GM12878 (cell line): Measurements from ENCODE around the gene CCBE1. TPM values are rescaled to one million over a fixed set of nuclear protein-coding genes. Genes with fewer than 3 reads are reported as not detected.

Experiments used
- ATAC-seq: fragments of 200-7000 bp; cut with Tn5 transposase; 3 replicates; pipeline ENCODE4 v1.9.1; 2020; ENCODE audit warnings: mild to moderate bottlenecking, moderate library complexity
- BruUV-seq: library from RNA; stranded (reverse); fragments of 400-500 nt; replicated peaks from 2 replicates; lab custom pipeline; 2021; lab: Mats Ljungman, UMichigan
- CTCF ChIA-PET: fragments of 300-600 bp; sonication (Branson Sonifier 250); formaldehyde crosslinking; extraction: SDS; loops from one replicate; lab custom pipeline; 2021; ENCODE audit warnings: inconsistent platforms; lab: Yijun Ruan, JAX
- POLR2A ChIA-PET: fragments of 350-600 bp; formaldehyde crosslinking; extraction: SDS; loops from one replicate; lab custom pipeline; 2021; ENCODE audit warnings: inconsistent platforms; lab: Charles Lee
- RAD21 ChIA-PET: fragments of 300-600 bp; sonication (Branson Sonifier 250); formaldehyde crosslinking; loops from one replicate; lab custom pipeline; 2023; ENCODE audit warnings: antibody characterized with exemption; ENCODE audit not compliant: unreplicated experiment; lab: Charles Lee
- SMC1A ChIA-PET: fragments of 300-600 bp; sonication (Branson Sonifier 250); formaldehyde crosslinking; loops from one replicate; lab custom pipeline; 2023; ENCODE audit not compliant: unreplicated experiment, uncharacterized antibody; lab: Charles Lee
- DNase-seq: peaks from one replicate; pipeline ENCODE4 v3.0.0-alpha.2; 2011; ENCODE audit warnings: low read depth, low spot score
- FAIRE-seq: peaks from 3 replicates; lab custom pipeline; 2011; peaks lifted over from hg19 to GRCh38; lab: Jason Lieb, UNC
- H2AFZ ChIP-seq: 2 replicates; pipeline ENCODE4 v1.6.0; 2011; ENCODE audit warnings: low read depth, low read length, control low read depth; ENCODE audit not compliant: control insufficient read depth
- H3K27ac ChIP-seq: 2 replicates; pipeline ENCODE4 v1.5.1; 2011; ENCODE audit warnings: control low read depth; ENCODE audit not compliant: control insufficient read depth, insufficient read depth
- H3K27me3 ChIP-seq, 2 experiments: replicated peaks in 1 of 2; 2 replicates each; pipeline versions ENCODE4 v1.6.0 to v1.6.1; 2011; ENCODE audit warnings: low read length in 1 of 2; ENCODE audit not compliant: control insufficient read depth in 2 of 2, insufficient read depth in 2 of 2
- H3K36me3 ChIP-seq, 2 experiments: 2 replicates each; pipeline ENCODE4 v1.5.1; 2011; ENCODE audit warnings: low read length in 1 of 2; ENCODE audit not compliant: control insufficient read depth in 2 of 2, insufficient read depth in 2 of 2
- H3K4me1 ChIP-seq: 2 replicates; pipeline ENCODE4 v1.6.1; 2011; ENCODE audit warnings: mild to moderate bottlenecking, low read length, moderate library complexity, mixed read lengths; ENCODE audit not compliant: control insufficient read depth, insufficient read depth
- H3K4me2 ChIP-seq: 2 replicates; pipeline ENCODE4 v1.6.0; 2011; ENCODE audit warnings: control low read depth; ENCODE audit not compliant: control insufficient read depth, insufficient read depth
- H3K4me3 ChIP-seq: fragments of 200-600 bp; sonication (generic); 2 replicates; pipeline ENCODE4 v1.5.1; 2016
- H3K79me2 ChIP-seq: 2 replicates; pipeline ENCODE4 v1.6.0; 2011; ENCODE audit warnings: low read length; ENCODE audit not compliant: control insufficient read depth, insufficient read depth
- H3K9ac ChIP-seq: 2 replicates; pipeline ENCODE4 v1.8.0; 2011; ENCODE audit warnings: low read length, control low read depth, mixed read lengths; ENCODE audit not compliant: control insufficient read depth, insufficient read depth
- H3K9me3 ChIP-seq: replicated peaks from 3 replicates; pipeline ENCODE4 v1.5.1; 2011; ENCODE audit warnings: mild to moderate bottlenecking, low read length; ENCODE audit not compliant: control insufficient read depth, insufficient read depth
- H4K20me1 ChIP-seq: 2 replicates; pipeline ENCODE4 v1.6.0; 2011; ENCODE audit not compliant: control insufficient read depth, insufficient read depth
- EGR1 ChIP-seq, 2 experiments: IDR thresholded peaks; 1 replicate in 1 of 2; 2 replicates in 1 of 2; pipeline ENCODE4 v1.6.1; 2011 to 2012; ENCODE audit warnings: low read depth in 2 of 2, low read length in 2 of 2, borderline replicate concordance in 1 of 2, mild to moderate bottlenecking in 1 of 2, moderate library complexity in 1 of 2
- GATAD2B ChIP-seq: fragments of 450-650 bp; conservative IDR thresholded peaks from 2 replicates; pipeline ENCODE4 v1.6.1; 2017; ENCODE audit warnings: low read depth, mild to moderate bottlenecking, moderate library complexity
- IKZF1 ChIP-seq: fragments of 450-650 bp; conservative IDR thresholded peaks from 2 replicates; pipeline ENCODE4 v1.6.1; 2017; ENCODE audit warnings: antibody characterized with exemption, mild to moderate bottlenecking
- KAT2A ChIP-seq: conservative IDR thresholded peaks from 2 replicates; pipeline ENCODE4 v1.6.1; 2011; ENCODE audit warnings: low read depth, low read length; ENCODE audit not compliant: control insufficient read depth
- KDM1A ChIP-seq: fragments of 200-600 bp; sonication (generic); IDR thresholded peaks from 2 replicates; pipeline ENCODE4 v1.6.1; 2016; ENCODE audit warnings: borderline replicate concordance
- MTA2 ChIP-seq: fragments of 450-650 bp; IDR thresholded peaks from 2 replicates; pipeline ENCODE4 v1.6.1; 2016; ENCODE audit warnings: low read depth, mild to moderate bottlenecking, moderate library complexity
- NFYA ChIP-seq: IDR thresholded peaks from 2 replicates; pipeline ENCODE4 v1.6.1; 2011; ENCODE audit warnings: low read depth, mild to moderate bottlenecking, low read length, improper control_type of control experiment, borderline replicate concordance
- SIX5 ChIP-seq: IDR thresholded peaks from 2 replicates; pipeline ENCODE4 v1.6.1; 2011; ENCODE audit warnings: mild to moderate bottlenecking, low read depth, low read length, moderate library complexity; ENCODE audit not compliant: severe bottlenecking
- STAT3 ChIP-seq: IDR thresholded peaks from 2 replicates; pipeline ENCODE4 v1.6.1; 2011; ENCODE audit warnings: low read depth, low read length, improper control_type of control experiment
- WGBS: methylation state at CpG from one replicate; pipeline ENCODE4 v1.1.6; 2016; ENCODE audit warnings: low lambda C conversion rate; ENCODE audit not compliant: insufficient replicate concordance, insufficient coverage; ENCODE audit errors: missing lambda C conversion rate; 5-methylcytosine and 5-hydroxymethylcytosine counted together
- in situ Hi-C: fragments of 300-500 bp; cut with MboI; formaldehyde crosslinking; loops from 9 replicates; pipeline ENCODE4 v1.14.3; 2018; ENCODE audit warnings: mixed read lengths
- intact Hi-C: fragments of 100-400 bp; cut with micrococcal nuclease; formaldehyde crosslinking; loops from one replicate; pipeline ENCODE4 v1.14.2; 2022; ENCODE audit not compliant: unreplicated experiment
- polyA plus RNA-seq, 11 experiments: library from polyadenylated mRNA; depleted of rRNA in 4 of 11; unstranded in 6 of 11; stranded (reverse) in 5 of 11; fragments of >200 nt; fragmentation: Nextera tagmentation in 4 of 11; fragmentation: Illumina TruSeq in 1 of 11; extraction: Ambion mirVana in 4 of 11; extraction: Trizol in 1 of 11; gene quantifications; 1 replicate in 1 of 11; 2 replicates in 10 of 11; pipeline versions ENCODE4 v1.2.1 to v1.2.3, GENCODE V29; 2011 to 2016; ENCODE audit warnings: inconsistent platforms in 2 of 11, missing spikeins in 2 of 11, low read depth in 1 of 11
- total RNA-seq, 4 experiments: library from RNA; depleted of rRNA in 3 of 4; stranded (reverse); fragments of >200 nt in 3 of 4; fragmentation: Illumina TruSeq in 1 of 4; extraction: Trizol in 1 of 4; gene quantifications; 2 replicates each; pipeline versions ENCODE4 v1.2.1 to v1.2.3, GENCODE V29; 2013 to 2021
- TF ChIP-seq, protein P1 (sequence below): fragments of 150-350 bp; IDR thresholded peaks from 2 replicates; pipeline ENCODE4 v1.6.1; 2014; ENCODE audit warnings: mild to moderate bottlenecking, low read depth, low read length
- TF ChIP-seq, protein P2 (sequence below): IDR thresholded peaks from 2 replicates; pipeline ENCODE4 v1.6.1; 2012; ENCODE audit warnings: low read depth, low read length, improper control_type of control experiment

Gene CCBE1
- total and polyA plus RNA-seq, 10 of the 15 experiments (the other 5 are each of a cell fraction or from before 2014, with no cell fraction given) = 0.03 to 0.49 (median 0.04) TPM; not detected in 7

DNA sequence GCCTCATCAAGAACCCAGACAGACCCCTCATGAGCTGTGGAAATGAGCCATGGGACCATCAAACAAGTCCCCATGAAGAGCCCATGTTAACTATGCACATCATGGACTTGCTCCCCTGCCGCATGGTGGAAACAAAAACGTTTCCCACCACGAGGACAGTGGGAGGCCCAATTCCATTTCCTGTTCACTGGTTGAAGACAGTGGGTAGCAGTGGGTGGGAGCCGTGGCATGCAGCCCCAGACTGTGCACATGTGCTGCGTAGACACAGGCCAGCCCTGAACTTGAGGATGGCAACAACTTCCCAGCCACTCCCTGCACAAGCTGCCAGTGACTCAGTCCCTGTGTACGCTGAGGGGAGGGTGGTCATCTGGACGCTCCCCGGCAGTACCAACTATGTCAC lies 229.7 kb downstream of the CCBE1 start:
- intact Hi-C loops (no loop called here), in situ Hi-C loops (loop anchor here (25.0 kb wide), 1 partner anchor 1095 kb away; no protein-coding TSS in a partner anchor)
- Histone ChIP-seq H3K36me3 (no peaks in the 10 kb centered on the region), H3K27ac (no peak overlapping the region), H3K9ac (no peak overlapping the region), H2AFZ (no peak overlapping the region), H4K20me1 (no peaks in the 10 kb centered on the region), H3K4me2 (no peak overlapping the region), H3K79me2 (no peaks in the 10 kb centered on the region), H3K4me1 (no peaks in the 10 kb centered on the region), H3K9me3 (no peaks in the 10 kb centered on the region), H3K27me3 (no peaks in the 10 kb centered on the region; a peak in 2 of 4 replicates), H3K4me3 (no peak overlapping the region)
- ChIA-PET SMC1A (no interaction called here), CTCF (interaction anchor here (1.2 kb wide), 1 partner anchor 8 kb away, joined by 4 read pairs; no protein-coding TSS in a partner anchor), POLR2A (no interaction called here), RAD21 (no interaction called here)
- TF ChIP-seq EGR1 (IDR thresholded peaks at IDR 0.05; ENCODE audit: borderline replicate concordance in 1 of 2, low read depth in 2 of 2, low read length in 2 of 2) (no peak), KAT2A (no peak)
- no peak for FAIRE-seq
- no peak for ATAC-seq
- 22% methylated on average over 8 of the region's 8 CpGs for WGBS
- DNase-seq = no peak
- BruUV-seq = no TSS peak

DNA sequence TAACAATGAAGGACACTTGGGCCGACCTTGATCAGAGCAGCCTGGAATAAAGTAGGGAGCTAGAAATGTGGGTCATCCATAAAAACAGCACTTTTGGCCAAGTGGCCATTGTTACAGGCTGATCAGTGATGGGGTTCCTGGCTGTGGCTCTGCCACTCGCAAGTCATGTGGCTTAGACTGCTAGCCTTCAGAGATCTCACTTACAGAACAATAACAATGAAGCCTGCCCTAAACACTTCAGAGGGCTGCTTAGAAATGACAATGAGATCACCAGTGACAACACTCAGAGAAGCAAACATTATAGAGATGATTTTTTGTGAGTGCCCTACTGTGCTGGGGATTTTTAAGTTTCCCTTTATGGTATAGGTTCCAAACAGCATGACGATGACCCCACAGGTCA lies 230.2 kb downstream of the CCBE1 start:
- TF ChIP-seq, protein P1, sequence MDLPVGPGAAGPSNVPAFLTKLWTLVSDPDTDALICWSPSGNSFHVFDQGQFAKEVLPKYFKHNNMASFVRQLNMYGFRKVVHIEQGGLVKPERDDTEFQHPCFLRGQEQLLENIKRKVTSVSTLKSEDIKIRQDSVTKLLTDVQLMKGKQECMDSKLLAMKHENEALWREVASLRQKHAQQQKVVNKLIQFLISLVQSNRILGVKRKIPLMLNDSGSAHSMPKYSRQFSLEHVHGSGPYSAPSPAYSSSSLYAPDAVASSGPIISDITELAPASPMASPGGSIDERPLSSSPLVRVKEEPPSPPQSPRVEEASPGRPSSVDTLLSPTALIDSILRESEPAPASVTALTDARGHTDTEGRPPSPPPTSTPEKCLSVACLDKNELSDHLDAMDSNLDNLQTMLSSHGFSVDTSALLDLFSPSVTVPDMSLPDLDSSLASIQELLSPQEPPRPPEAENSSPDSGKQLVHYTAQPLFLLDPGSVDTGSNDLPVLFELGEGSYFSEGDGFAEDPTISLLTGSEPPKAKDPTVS = no peak
- no peak for TF ChIP-seq IKZF1
- no peak for TF ChIP-seq STAT3
- TF ChIP-seq MTA2 = no peak
- TF ChIP-seq, protein P2, sequence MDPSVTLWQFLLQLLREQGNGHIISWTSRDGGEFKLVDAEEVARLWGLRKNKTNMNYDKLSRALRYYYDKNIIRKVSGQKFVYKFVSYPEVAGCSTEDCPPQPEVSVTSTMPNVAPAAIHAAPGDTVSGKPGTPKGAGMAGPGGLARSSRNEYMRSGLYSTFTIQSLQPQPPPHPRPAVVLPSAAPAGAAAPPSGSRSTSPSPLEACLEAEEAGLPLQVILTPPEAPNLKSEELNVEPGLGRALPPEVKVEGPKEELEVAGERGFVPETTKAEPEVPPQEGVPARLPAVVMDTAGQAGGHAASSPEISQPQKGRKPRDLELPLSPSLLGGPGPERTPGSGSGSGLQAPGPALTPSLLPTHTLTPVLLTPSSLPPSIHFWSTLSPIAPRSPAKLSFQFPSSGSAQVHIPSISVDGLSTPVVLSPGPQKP = no peak
- TF ChIP-seq KDM1A = no peak
- TF ChIP-seq NFYA = no peak
- no peak for TF ChIP-seq SIX5
- TF ChIP-seq GATAD2B = no peak
- CTCF ChIA-PET = no interaction called here
- Histone ChIP-seq H3K27ac (no peak overlapping the region), H4K20me1 (no peaks in the 10 kb centered on the region), H3K4me1 (no peaks in the 10 kb centered on the region), H3K9me3 (no peaks in the 10 kb centered on the region), H2AFZ (no peak overlapping the region), H3K9ac (no peak overlapping the region), H3K27me3 (no peaks in the 10 kb centered on the region; a peak in 2 of 4 replicates), H3K36me3 (no peaks in the 10 kb centered on the region), H3K4me2 (no peak overlapping the region), H3K4me3 (no peak overlapping the region), H3K79me2 (no peaks in the 10 kb centered on the region)
- 32% methylated on average over 3 of the region's 3 CpGs for WGBS
- POLR2A ChIA-PET = no interaction called here
- no peak for FAIRE-seq
- in situ Hi-C loops = loop anchor here (25.0 kb wide), 1 partner anchor 1095 kb away; no protein-coding TSS in a partner anchor
- intact Hi-C loops = no loop called here
- BruUV-seq = no TSS peak
- no peak for ATAC-seq
- RAD21 ChIA-PET = no interaction called here
- SMC1A ChIA-PET = no interaction called here
- DNase-seq = no peak
